ENCODE data around the gene CCDC6. TPM values are rescaled to one million over a fixed set of nuclear protein-coding genes. Genes with fewer than 3 reads are reported as not detected.

Gene CCDC6
- total RNA-seq, 1 experiment from 2014 or later: 54.9 TPM

DNA sequence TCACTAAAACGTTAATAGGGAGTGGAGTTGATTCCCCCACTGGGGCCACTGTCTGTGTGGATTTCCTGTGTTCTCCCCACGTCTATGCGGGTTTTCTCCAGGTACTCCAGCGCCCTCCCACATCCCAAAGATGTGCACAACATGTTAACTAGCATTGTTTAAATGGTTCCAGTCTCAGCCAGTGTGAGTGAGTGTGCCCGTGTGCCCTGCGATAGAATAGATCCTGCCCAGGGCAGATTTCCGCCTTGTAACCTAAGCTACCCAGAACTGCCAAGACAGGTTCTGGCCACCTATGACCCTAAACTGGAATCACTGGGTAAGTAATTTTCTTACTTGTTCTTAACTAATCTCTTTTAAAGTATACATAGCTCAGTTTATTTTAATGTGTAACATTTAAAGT is 58.5 kb downstream of the CCDC6 start:
- H2AFZ ChIP-seq (ENCODE audit: low read depth, low read length, poor library complexity, severe bottlenecking): no peak overlapping the region
- ChIA-PET POLR2A (no interaction called here), RAD21 (ENCODE audit: low non-redundant PET in 1 of 2, low total read pairs in 2 of 2, uncharacterized antibody in 2 of 2, unreplicated experiment in 2 of 2) (no interaction called here), CTCF (no interaction called here)
- no peaks in the 10 kb centered on the region for H3K9me3 ChIP-seq (ENCODE audit: control insufficient read depth in 1 of 2, insufficient read depth in 1 of 2, low read depth in 1 of 2, low read length in 2 of 2)
- H3K9ac ChIP-seq (ENCODE audit: low read length): no peak overlapping the region
- no peak overlapping the region for H3K27ac ChIP-seq (ENCODE audit: low read depth, low read length)
- BruUV-seq (replicated peaks): no TSS peak
- no peaks in the 10 kb centered on the region; the same call in 1 of the 2 replicates for H3K79me2 ChIP-seq (ENCODE audit: insufficient read depth, low read length)
- DNase-seq (ENCODE audit: low read depth, low spot score) (no peak), ATAC-seq (no peak)
- H3K4me3 ChIP-seq (replicated peaks in 1 of 2; ENCODE audit: low read depth in 1 of 2, low read length in 2 of 2): no peak overlapping the region
- H3K27me3 ChIP-seq (ENCODE audit: insufficient read depth, low read length): no peaks in the 10 kb centered on the region
- no peaks in the 10 kb centered on the region for H3K9me2 ChIP-seq (ENCODE audit: insufficient read depth)
- H3K4me1 ChIP-seq (ENCODE audit: control insufficient read depth in 1 of 2, insufficient read depth in 2 of 2, low read length in 2 of 2): no peaks in the 10 kb centered on the region
- TF ChIP-seq ELF1 (IDR thresholded peaks at IDR 0.05; ENCODE audit: borderline replicate concordance, low read depth): no peak
- TF ChIP-seq SP1 (IDR thresholded peaks at IDR 0.05; ENCODE audit: low read depth): no peak
- H3K36me3 ChIP-seq (ENCODE audit: control insufficient read depth in 1 of 2, insufficient read depth in 2 of 2, low read length in 2 of 2): peaks cover 3 to 5% of the 10 kb centered on the region in 2 experiments; a peak in 2 of 4 replicates
- H4K20me1 ChIP-seq (ENCODE audit: insufficient read depth): no peaks in the 10 kb centered on the region
- intact Hi-C loops (cut with micrococcal nuclease): no loop called here
- H3K4me2 ChIP-seq (ENCODE audit: low read length): no peak overlapping the region

DNA sequence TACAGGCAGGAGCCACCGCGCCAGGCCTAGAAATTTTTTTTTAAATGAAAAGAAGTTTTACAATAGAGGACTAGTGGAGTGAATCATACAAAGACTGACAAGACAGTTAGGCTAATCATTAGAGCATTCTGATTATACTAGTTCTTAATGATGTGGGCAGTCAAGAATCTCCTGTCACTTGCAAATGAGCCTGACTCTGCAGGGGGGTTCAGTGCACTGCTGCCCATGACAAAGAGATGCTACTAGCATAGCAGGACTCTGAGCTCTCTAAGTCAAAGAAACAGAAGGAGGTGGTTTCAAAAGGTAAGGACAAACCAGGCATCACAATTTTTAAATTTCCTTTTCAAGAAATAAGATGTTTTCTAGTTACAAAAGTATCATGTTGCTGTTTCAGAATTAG is 59.0 kb downstream of the CCDC6 start:
- Histone ChIP-seq H3K9ac (ENCODE audit: low read length) (no peak overlapping the region), H4K20me1 (ENCODE audit: insufficient read depth) (no peaks in the 10 kb centered on the region), H3K9me2 (ENCODE audit: insufficient read depth) (no peaks in the 10 kb centered on the region), H3K27ac (ENCODE audit: low read depth, low read length) (no peak overlapping the region), H3K4me3 (replicated peaks in 1 of 2; ENCODE audit: low read depth in 1 of 2, low read length in 2 of 2) (no peak overlapping the region), H3K36me3 (ENCODE audit: control insufficient read depth in 1 of 2, insufficient read depth in 2 of 2, low read length in 2 of 2) (peaks cover 3 to 5% of the 10 kb centered on the region in 2 experiments; a peak in 2 of 4 replicates), H3K4me2 (ENCODE audit: low read length) (no peak overlapping the region), H2AFZ (ENCODE audit: low read depth, low read length, poor library complexity, severe bottlenecking) (no peak overlapping the region), H3K27me3 (ENCODE audit: insufficient read depth, low read length) (no peaks in the 10 kb centered on the region), H3K79me2 (ENCODE audit: insufficient read depth, low read length) (no peaks in the 10 kb centered on the region; the same call in 1 of the 2 replicates), H3K4me1 (ENCODE audit: control insufficient read depth in 1 of 2, insufficient read depth in 2 of 2, low read length in 2 of 2) (no peaks in the 10 kb centered on the region), H3K9me3 (ENCODE audit: control insufficient read depth in 1 of 2, insufficient read depth in 1 of 2, low read depth in 1 of 2, low read length in 2 of 2) (no peaks in the 10 kb centered on the region)
- DNase-seq (ENCODE audit: low read depth, low spot score): no peak
- ATAC-seq: no peak
- ChIA-PET POLR2A (no interaction called here), RAD21 (ENCODE audit: low non-redundant PET in 1 of 2, low total read pairs in 2 of 2, uncharacterized antibody in 2 of 2, unreplicated experiment in 2 of 2) (no interaction called here), CTCF (no interaction called here)
- TF ChIP-seq YY1 (IDR thresholded peaks at IDR 0.05; ENCODE audit: extremely low read depth, insufficient replicate concordance, low read depth, low read length) (no peak), JUND (IDR thresholded peaks at IDR 0.05) (no peak)
- intact Hi-C loops (cut with micrococcal nuclease): no loop called here
- BruUV-seq (replicated peaks): no TSS peak
